Fibroblast of the aortic adventitia (primary cell): ENCODE data around the gene XPNPEP2. TPM values are rescaled to one million over a fixed set of nuclear protein-coding genes. Genes with fewer than 3 reads are reported as not detected.

Experiments used
- DNase-seq: peaks from one replicate; pipeline ENCODE4 v3.0.0-alpha.2; 2010; ENCODE audit warnings: low read depth
- H3K4me3 ChIP-seq: 2 replicates; pipeline ENCODE4 v1.5.1; 2011; ENCODE audit warnings: low read depth, mild to moderate bottlenecking, control low read depth, low read length, moderate library complexity
- total RNA-seq: library from RNA; depleted of rRNA; stranded (reverse); fragments of >200 nt; gene quantifications from 2 replicates; pipeline ENCODE4 v1.2.3, GENCODE V29; 2012; ENCODE audit warnings: low replicate concordance
- TF ChIP-seq, protein P1 (sequence below): IDR thresholded peaks from 2 replicates; pipeline ENCODE4 v1.5.1; 2011; ENCODE audit warnings: mild to moderate bottlenecking, low read length, control low read depth, inconsistent platforms; ENCODE audit not compliant: insufficient read depth

The XPNPEP2 gene
- total RNA-seq, 1 donor = 5.7 TPM

- TF ChIP-seq, protein P1, sequence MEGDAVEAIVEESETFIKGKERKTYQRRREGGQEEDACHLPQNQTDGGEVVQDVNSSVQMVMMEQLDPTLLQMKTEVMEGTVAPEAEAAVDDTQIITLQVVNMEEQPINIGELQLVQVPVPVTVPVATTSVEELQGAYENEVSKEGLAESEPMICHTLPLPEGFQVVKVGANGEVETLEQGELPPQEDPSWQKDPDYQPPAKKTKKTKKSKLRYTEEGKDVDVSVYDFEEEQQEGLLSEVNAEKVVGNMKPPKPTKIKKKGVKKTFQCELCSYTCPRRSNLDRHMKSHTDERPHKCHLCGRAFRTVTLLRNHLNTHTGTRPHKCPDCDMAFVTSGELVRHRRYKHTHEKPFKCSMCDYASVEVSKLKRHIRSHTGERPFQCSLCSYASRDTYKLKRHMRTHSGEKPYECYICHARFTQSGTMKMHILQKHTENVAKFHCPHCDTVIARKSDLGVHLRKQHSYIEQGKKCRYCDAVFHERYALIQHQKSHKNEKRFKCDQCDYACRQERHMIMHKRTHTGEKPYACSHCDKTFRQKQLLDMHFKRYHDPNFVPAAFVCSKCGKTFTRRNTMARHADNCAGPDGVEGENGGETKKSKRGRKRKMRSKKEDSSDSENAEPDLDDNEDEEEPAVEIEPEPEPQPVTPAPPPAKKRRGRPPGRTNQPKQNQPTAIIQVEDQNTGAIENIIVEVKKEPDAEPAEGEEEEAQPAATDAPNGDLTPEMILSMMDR = no peak
- DNase-seq = no peak
- no peak overlapping the region for H3K4me3 ChIP-seq
Observed at GRCh38 chrX:129719268-129719667, 19.5 kb upstream of the XPNPEP2 start.

GRCh38 chrX:129719931-129720530, 18.7 kb upstream of the XPNPEP2 start:
- no peak overlapping the region for H3K4me3 ChIP-seq
- no peak for DNase-seq
- TF ChIP-seq, protein P1 = no peak

DNA sequence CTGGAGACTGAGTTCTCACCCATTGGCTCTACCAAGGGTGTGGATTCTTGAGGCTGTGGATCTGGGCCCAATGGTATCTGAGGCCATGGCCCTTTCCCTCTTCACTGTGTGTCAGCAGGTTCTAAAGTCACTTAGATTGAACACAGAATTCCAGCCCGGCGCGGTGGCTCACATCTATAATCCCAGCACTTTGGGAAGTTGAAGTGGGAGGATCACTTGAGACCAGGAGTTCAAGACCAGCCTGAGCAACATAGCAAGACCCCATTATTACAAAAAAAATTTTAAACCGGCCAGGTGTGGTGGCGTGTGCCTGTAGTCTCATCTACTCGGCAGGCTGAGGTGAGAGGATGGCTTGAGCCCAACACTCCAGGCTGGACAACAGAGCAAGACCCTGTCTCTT, 18.0 kb upstream of the XPNPEP2 start:
- no peak for DNase-seq
- TF ChIP-seq, protein P1 = no peak
- H3K4me3 ChIP-seq = no peak overlapping the region

GRCh38 chrX:129721414-129721813, 17.4 kb upstream of the XPNPEP2 start:
- TF ChIP-seq, protein P1 = no peak
- DNase-seq = no peak
- no peak overlapping the region for H3K4me3 ChIP-seq

GRCh38 chrX:129721870-129722269, 16.9 kb upstream of the XPNPEP2 start:
- TF ChIP-seq, protein P1 = no peak
- no peak for DNase-seq
- no peak overlapping the region for H3K4me3 ChIP-seq

DNA sequence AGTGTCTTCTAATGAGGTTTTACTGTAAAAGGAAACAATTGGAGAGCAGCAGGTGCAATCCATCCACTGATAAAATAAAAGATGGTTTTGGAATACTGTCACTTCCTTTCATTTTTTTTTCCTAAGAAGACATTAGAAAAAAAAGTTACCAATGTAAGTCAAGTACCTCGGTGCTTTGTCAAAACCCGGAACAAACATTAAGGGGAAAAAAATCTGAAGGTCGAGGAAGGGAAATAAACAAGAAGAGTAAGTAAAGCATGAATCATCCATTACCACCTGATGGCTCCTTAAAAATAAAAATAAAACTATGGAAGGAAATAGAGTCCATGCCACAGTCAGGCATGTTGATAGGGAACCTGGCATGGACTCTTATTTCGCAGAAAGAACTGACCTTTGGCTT, 15.3 kb upstream of the XPNPEP2 start:
- TF ChIP-seq, protein P1 = no peak
- DNase-seq = no peak
- no peak overlapping the region for H3K4me3 ChIP-seq

- no peak overlapping the region for H3K4me3 ChIP-seq
- TF ChIP-seq, protein P1 = no peak
- DNase-seq = no peak
Observed at GRCh38 chrX:129724754-129725153, 14.0 kb upstream of the XPNPEP2 start.
